Ishikawa (cell line): ENCODE measurements around the gene CBR1.

Experiments
- CEBPB ChIP-seq: IDR thresholded peaks from 2 replicates; pipeline ENCODE4 v1.6.1; 2012
- CREB1 ChIP-seq: IDR thresholded peaks from 2 replicates; pipeline ENCODE4 v1.6.1; 2012; ENCODE audit warnings: low read depth
- EGR1 ChIP-seq: IDR thresholded peaks from 2 replicates; pipeline ENCODE4 v1.6.1; 2012
- EP300 ChIP-seq: IDR thresholded peaks from 2 replicates; pipeline ENCODE4 v1.6.1; 2012; ENCODE audit warnings: borderline replicate concordance
- NFIC ChIP-seq: IDR thresholded peaks from 2 replicates; pipeline ENCODE4 v1.6.1; 2012
- RAD21 ChIP-seq: IDR thresholded peaks from 2 replicates; pipeline ENCODE4 v1.6.1; 2012; ENCODE audit warnings: low read depth
- TAF1 ChIP-seq: IDR thresholded peaks from 2 replicates; pipeline ENCODE4 v1.6.1; 2012; ENCODE audit warnings: low read depth, mild to moderate bottlenecking
- TCF12 ChIP-seq: IDR thresholded peaks from 2 replicates; pipeline ENCODE4 v1.6.1; 2012; ENCODE audit warnings: low read depth
- YY1 ChIP-seq: IDR thresholded peaks from 2 replicates; pipeline ENCODE4 v1.6.1; 2012; ENCODE audit warnings: low read depth
- TF ChIP-seq, protein P1 (sequence below): IDR thresholded peaks from 2 replicates; pipeline ENCODE4 v1.6.1; 2012
- TF ChIP-seq, protein P2 (sequence below): IDR thresholded peaks from 2 replicates; pipeline ENCODE4 v1.6.1; 2012; ENCODE audit warnings: low read depth, mild to moderate bottlenecking

DNA sequence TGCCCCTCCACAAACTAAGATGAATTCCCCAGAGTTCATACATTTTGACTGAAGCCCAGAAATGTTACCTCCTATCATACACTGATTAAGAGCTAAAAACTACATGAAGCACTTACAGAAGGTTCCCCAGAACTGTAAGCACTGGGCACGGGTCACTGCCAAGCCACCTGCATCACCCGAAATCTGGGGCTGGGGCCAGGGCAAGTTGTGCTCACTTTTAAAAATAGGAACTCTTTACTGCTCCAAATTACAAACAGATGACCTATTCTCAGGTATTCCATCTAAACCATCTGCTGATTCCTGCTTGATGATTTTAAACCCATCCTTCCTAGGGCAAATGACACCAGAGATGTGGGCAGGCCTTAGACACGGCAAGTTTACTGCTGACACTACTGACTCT is 14.3 kb upstream of the CBR1 start:
- TF ChIP-seq RAD21 (no peak), YY1 (no peak), TAF1 (no peak), CEBPB (no peak), TCF12 (no peak), NFIC (no peak), EP300 (no peak), EGR1 (no peak), CREB1 (no peak)
- TF ChIP-seq, protein P1, sequence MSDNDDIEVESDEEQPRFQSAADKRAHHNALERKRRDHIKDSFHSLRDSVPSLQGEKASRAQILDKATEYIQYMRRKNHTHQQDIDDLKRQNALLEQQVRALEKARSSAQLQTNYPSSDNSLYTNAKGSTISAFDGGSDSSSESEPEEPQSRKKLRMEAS = no peak
- TF ChIP-seq, protein P2, sequence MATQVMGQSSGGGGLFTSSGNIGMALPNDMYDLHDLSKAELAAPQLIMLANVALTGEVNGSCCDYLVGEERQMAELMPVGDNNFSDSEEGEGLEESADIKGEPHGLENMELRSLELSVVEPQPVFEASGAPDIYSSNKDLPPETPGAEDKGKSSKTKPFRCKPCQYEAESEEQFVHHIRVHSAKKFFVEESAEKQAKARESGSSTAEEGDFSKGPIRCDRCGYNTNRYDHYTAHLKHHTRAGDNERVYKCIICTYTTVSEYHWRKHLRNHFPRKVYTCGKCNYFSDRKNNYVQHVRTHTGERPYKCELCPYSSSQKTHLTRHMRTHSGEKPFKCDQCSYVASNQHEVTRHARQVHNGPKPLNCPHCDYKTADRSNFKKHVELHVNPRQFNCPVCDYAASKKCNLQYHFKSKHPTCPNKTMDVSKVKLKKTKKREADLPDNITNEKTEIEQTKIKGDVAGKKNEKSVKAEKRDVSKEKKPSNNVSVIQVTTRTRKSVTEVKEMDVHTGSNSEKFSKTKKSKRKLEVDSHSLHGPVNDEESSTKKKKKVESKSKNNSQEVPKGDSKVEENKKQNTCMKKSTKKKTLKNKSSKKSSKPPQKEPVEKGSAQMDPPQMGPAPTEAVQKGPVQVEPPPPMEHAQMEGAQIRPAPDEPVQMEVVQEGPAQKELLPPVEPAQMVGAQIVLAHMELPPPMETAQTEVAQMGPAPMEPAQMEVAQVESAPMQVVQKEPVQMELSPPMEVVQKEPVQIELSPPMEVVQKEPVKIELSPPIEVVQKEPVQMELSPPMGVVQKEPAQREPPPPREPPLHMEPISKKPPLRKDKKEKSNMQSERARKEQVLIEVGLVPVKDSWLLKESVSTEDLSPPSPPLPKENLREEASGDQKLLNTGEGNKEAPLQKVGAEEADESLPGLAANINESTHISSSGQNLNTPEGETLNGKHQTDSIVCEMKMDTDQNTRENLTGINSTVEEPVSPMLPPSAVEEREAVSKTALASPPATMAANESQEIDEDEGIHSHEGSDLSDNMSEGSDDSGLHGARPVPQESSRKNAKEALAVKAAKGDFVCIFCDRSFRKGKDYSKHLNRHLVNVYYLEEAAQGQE = no peak
